ENCODE measurements around the gene PAPLN.

The PAPLN gene

GRCh38 chr14:73233564-73233963, 3.7 kb upstream of the PAPLN start:
- no peak for DNase-seq

DNA sequence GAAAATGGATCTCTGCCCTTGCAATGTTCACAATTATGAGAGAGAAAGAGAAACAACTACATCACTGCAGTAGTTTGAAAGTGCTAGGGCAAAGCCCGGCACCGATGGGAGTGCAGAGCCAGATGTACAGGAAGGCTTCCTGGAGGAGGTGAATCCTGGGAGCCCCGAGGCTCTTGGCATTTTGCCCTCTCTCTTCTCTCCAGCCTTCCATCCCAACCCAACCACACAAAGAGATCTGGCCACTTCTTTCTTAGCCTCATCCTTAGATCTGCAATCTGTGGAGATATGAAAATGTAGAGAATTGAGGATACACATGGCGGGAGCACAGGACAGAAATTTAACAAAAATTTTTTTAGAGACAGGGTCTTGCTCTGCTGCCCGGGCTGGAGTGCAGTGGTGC, 3.3 kb upstream of the PAPLN start:
- DNase-seq, result no peak

- no peak for DNase-seq
Observed at GRCh38 chr14:73234586-73235394, 2.5 kb upstream of the PAPLN start.

- DNase-seq, result no peak
Observed at GRCh38 chr14:73235531-73236155, 1.7 kb upstream of the PAPLN start.

- no peak for DNase-seq
Observed at GRCh38 chr14:73236157-73236556, 1.1 kb upstream of the PAPLN start.

GRCh38 chr14:73236752-73237218, 521 bp upstream of the PAPLN start:
- DNase-seq, result no peak

DNA sequence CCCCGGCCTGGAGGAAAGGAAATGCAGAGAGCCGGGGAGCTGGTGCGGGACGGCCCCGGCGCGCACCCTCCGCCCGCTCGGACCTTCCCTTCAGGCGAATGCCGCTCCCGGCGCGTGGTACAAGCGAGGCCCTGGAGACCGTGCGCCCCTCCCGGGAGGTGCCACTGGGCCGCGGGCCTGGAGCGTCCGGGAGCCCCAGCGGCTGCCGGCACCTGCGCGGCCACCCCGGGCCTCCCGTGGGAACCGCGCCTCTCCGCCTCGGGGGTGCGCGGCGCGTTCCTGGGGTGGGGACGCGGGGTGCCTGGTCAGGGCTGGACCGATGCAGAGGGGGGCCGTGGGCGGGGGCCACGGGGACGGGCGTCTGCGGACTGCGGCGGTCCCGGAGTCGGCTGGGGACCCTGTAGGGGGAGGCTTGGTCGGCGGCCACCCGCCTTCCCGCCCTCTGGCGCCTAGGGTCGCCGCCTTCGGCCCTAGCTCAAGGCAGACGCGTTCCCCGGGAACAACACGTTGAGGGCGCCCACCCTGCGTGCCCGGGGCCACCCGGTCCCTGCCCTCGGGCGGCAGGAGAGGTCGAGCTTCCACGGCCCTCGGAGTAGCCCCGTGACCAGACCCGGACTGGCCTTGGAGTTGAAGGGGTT, 599 bp downstream of the PAPLN start:
- DNase-seq, result no peak

GRCh38 chr14:73238424-73238852, 1.1 kb downstream of the PAPLN start:
- no peak for DNase-seq

DNA sequence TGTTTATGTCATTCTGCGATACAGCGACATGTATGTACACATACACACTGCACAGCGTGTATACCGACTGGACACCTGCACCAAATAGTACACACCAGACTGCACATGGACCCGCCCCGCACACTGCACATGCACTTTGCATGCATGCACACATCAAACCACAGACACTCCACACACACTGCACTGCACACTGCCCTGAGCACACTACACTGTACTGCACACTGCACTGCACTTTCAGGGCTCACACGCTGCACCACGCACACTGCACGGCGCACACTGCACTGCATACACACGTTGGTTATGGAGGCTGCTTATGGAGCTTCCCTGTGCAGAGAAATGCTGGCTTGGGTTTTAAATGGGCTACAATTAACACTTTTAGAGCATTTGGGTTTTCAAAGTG, 1.6 kb downstream of the PAPLN start:
- no peak for DNase-seq

- no peak for DNase-seq
Observed at GRCh38 chr14:73239393-73240241, 2.3 kb downstream of the PAPLN start.

- DNase-seq, result no peak
Observed at GRCh38 chr14:73240816-73241480, 3.6 kb downstream of the PAPLN start.

- no peak for DNase-seq
Observed at GRCh38 chr14:73241481-73242165, 4.3 kb downstream of the PAPLN start.

- DNase-seq, result no peak
Observed at GRCh38 chr14:73242357-73242901, 5.1 kb downstream of the PAPLN start.

- DNase-seq, result no peak
Observed at GRCh38 chr14:73243341-73243740, 6.0 kb downstream of the PAPLN start.

- no peak for DNase-seq
Observed at GRCh38 chr14:73243748-73244147, 6.4 kb downstream of the PAPLN start.

- DNase-seq, result no peak
Observed at GRCh38 chr14:73244541-73245290, 7.4 kb downstream of the PAPLN start.

- no peak for DNase-seq
Observed at GRCh38 chr14:73245480-73246325, 8.4 kb downstream of the PAPLN start.

GRCh38 chr14:73246387-73247150, 9.3 kb downstream of the PAPLN start:
- no peak for DNase-seq

Data from NCI-H345 (cell line).